ENCODE measurements around the gene LRRN2.

The LRRN2 gene

GRCh38 chr1:204634260-204634910 is 51.2 kb downstream of the LRRN2 start:
- no peak for TF ChIP-seq CREB1 (IDR thresholded peaks at IDR 0.05; ENCODE audit: low read depth)
- no peak for TF ChIP-seq RAD21 (IDR thresholded peaks at IDR 0.05; ENCODE audit: low read depth)
- TF ChIP-seq NFIC (IDR thresholded peaks at IDR 0.05), result no peak
- no peak for TF ChIP-seq TAF1 (IDR thresholded peaks at IDR 0.05; ENCODE audit: low read depth)
- TF ChIP-seq MAX (IDR thresholded peaks at IDR 0.05), result no peak
- no peak for TF ChIP-seq ZBTB7A (IDR thresholded peaks at IDR 0.05; ENCODE audit: low read depth)
- TF ChIP-seq FOXM1 (IDR thresholded peaks at IDR 0.05; ENCODE audit: borderline replicate concordance, low read depth), result no peak
- TF ChIP-seq EP300 (IDR thresholded peaks at IDR 0.05; ENCODE audit: borderline replicate concordance), result no peak
- TF ChIP-seq TEAD4 (IDR thresholded peaks at IDR 0.05), result no peak
- TF ChIP-seq TCF12 (IDR thresholded peaks at IDR 0.05; ENCODE audit: low read depth), result no peak

- TF ChIP-seq RAD21 (IDR thresholded peaks at IDR 0.05; ENCODE audit: low read depth) (no peak), TCF12 (IDR thresholded peaks at IDR 0.05; ENCODE audit: low read depth) (no peak), ZBTB7A (IDR thresholded peaks at IDR 0.05; ENCODE audit: low read depth) (no peak), NFIC (IDR thresholded peaks at IDR 0.05) (no peak), TAF1 (IDR thresholded peaks at IDR 0.05; ENCODE audit: low read depth) (no peak), MAX (IDR thresholded peaks at IDR 0.05) (no peak), EP300 (IDR thresholded peaks at IDR 0.05; ENCODE audit: borderline replicate concordance) (no peak), TEAD4 (IDR thresholded peaks at IDR 0.05) (no peak), EGR1 (IDR thresholded peaks at IDR 0.05) (no peak), CREB1 (IDR thresholded peaks at IDR 0.05; ENCODE audit: low read depth) (no peak), REST (IDR thresholded peaks at IDR 0.05; ENCODE audit: low read depth) (no peak), YY1 (IDR thresholded peaks at IDR 0.05; ENCODE audit: low read depth) (no peak), CEBPB (IDR thresholded peaks at IDR 0.05) (no peak), FOXM1 (IDR thresholded peaks at IDR 0.05; ENCODE audit: borderline replicate concordance, low read depth) (no peak)
- TF ChIP-seq, protein P1, sequence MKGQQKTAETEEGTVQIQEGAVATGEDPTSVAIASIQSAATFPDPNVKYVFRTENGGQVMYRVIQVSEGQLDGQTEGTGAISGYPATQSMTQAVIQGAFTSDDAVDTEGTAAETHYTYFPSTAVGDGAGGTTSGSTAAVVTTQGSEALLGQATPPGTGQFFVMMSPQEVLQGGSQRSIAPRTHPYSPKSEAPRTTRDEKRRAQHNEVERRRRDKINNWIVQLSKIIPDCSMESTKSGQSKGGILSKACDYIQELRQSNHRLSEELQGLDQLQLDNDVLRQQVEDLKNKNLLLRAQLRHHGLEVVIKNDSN (IDR thresholded peaks at IDR 0.05), result no peak
These were observed 51.9 kb downstream of the LRRN2 start for GRCh38 chr1:204633665-204634064.

DNA sequence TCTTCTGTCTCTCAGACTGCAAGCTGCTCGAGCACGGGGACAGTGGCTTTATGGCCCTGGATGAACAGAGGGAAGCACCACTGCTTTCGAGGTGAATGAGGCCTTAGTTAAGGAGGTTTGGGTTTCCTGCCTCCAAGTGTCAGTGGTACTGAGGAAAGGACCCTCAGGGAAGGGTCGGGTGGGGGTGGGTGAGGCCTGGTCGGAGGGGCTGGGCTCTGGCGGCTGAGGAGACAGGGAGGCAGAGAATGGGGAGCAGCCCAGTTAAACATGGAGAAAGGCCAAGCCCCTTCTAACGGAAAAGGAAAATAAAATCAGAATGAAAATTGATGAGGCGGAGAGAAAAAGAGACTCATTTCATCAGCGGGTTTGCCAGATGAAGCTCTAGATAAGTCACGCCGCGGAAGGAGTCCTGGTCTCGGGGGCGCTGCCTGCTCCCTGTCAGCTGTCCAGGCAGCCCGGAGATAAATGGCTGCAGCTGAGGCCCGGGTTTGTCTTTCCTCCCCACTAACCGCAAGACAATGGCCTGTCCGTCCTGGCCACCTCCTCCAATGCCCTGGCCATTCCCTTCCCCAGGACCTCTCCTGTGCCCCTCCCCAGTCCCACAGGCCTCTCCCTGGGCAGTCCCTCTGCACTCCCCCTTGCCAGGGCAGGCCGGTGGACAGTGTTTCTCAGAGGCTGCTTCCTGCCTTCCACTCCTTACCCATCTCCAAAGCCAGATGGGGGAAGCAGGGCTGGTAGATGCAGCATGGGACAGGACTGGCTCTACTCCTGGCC is 55.2 kb downstream of the LRRN2 start:
- TF ChIP-seq FOXM1 (IDR thresholded peaks at IDR 0.05; ENCODE audit: borderline replicate concordance, low read depth) (no peak), NFIC (IDR thresholded peaks at IDR 0.05) (no peak), CEBPB (IDR thresholded peaks at IDR 0.05) (no peak), REST (IDR thresholded peaks at IDR 0.05; ENCODE audit: low read depth) (no peak), RAD21 (IDR thresholded peaks at IDR 0.05; ENCODE audit: low read depth) (no peak), TCF12 (IDR thresholded peaks at IDR 0.05; ENCODE audit: low read depth) (no peak), CREB1 (IDR thresholded peaks at IDR 0.05; ENCODE audit: low read depth) (no peak), MAX (IDR thresholded peaks at IDR 0.05) (no peak), EP300 (IDR thresholded peaks at IDR 0.05; ENCODE audit: borderline replicate concordance) (no peak), TEAD4 (IDR thresholded peaks at IDR 0.05) (no peak)
- TF ChIP-seq, protein P1 (IDR thresholded peaks at IDR 0.05), result no peak

GRCh38 chr1:204628868-204629267 is 56.7 kb downstream of the LRRN2 start:
- no peak for TF ChIP-seq EGR1 (IDR thresholded peaks at IDR 0.05)
- no peak for TF ChIP-seq TCF12 (IDR thresholded peaks at IDR 0.05; ENCODE audit: low read depth)
- TF ChIP-seq FOXM1 (IDR thresholded peaks at IDR 0.05; ENCODE audit: borderline replicate concordance, low read depth), result no peak
- TF ChIP-seq REST (IDR thresholded peaks at IDR 0.05; ENCODE audit: low read depth), result no peak
- TF ChIP-seq CREB1 (IDR thresholded peaks at IDR 0.05; ENCODE audit: low read depth), result no peak
- TF ChIP-seq EP300 (IDR thresholded peaks at IDR 0.05; ENCODE audit: borderline replicate concordance), result no peak
- TF ChIP-seq YY1 (IDR thresholded peaks at IDR 0.05; ENCODE audit: low read depth), result no peak
- no peak for TF ChIP-seq NFIC (IDR thresholded peaks at IDR 0.05)
- no peak for TF ChIP-seq ZBTB7A (IDR thresholded peaks at IDR 0.05; ENCODE audit: low read depth)
- TF ChIP-seq RAD21 (IDR thresholded peaks at IDR 0.05; ENCODE audit: low read depth), result no peak
- TF ChIP-seq CEBPB (IDR thresholded peaks at IDR 0.05), result no peak
- no peak for TF ChIP-seq TEAD4 (IDR thresholded peaks at IDR 0.05)
- TF ChIP-seq MAX (IDR thresholded peaks at IDR 0.05), result no peak
- no peak for TF ChIP-seq TAF1 (IDR thresholded peaks at IDR 0.05; ENCODE audit: low read depth)
- TF ChIP-seq, protein P1 (IDR thresholded peaks at IDR 0.05), result no peak

Data from Ishikawa (cell line).